K562 (cell line): ENCODE measurements around the gene DENND6B. TPM values are rescaled to one million over a fixed set of nuclear protein-coding genes. Genes with fewer than 3 reads are reported as not detected.

Experiments used
- ATAC-seq: fragments of 200-7000 bp; cut with Tn5 transposase; 3 replicates; pipeline ENCODE4 v1.9.1; 2020; ENCODE audit warnings: moderate library complexity
- BruUV-seq: library from RNA; stranded (reverse); fragments of 400-500 nt; replicated peaks from 2 replicates; lab custom pipeline; 2021; lab: Mats Ljungman, UMichigan
- CTCF ChIA-PET: fragments of 300-600 bp; formaldehyde crosslinking; extraction: SDS; loops from one replicate; lab custom pipeline; 2021; ENCODE audit warnings: low intra/inter-chr PET ratio; lab: Yijun Ruan, JAX
- POLR2A ChIA-PET: fragments of 300-600, 350-650 bp; sonication (Branson Sonifier 250); formaldehyde crosslinking; extraction: SDS; loops from one replicate; lab custom pipeline; 2021; ENCODE audit warnings: antibody characterized with exemption, inconsistent platforms; lab: Yijun Ruan, JAX
- DNase-seq, 4 experiments: peaks; one replicate each; pipeline versions ENCODE4 v3.0.0 to v3.0.0-alpha.2; 2011 to 2018; ENCODE audit warnings: low spot score in 3 of 4, mixed read lengths in 3 of 4; ENCODE audit errors: extremely low read depth in 1 of 4
- FAIRE-seq: peaks from 2 replicates; lab custom pipeline; 2011; peaks lifted over from hg19 to GRCh38; lab: Jason Lieb, UNC
- H2AFZ ChIP-seq: 2 replicates; pipeline ENCODE4 v1.6.0; 2011; ENCODE audit warnings: low read depth, low read length, control low read depth, inconsistent platforms
- H3K27ac ChIP-seq: fragments of 200-600 bp; 3 replicates; pipeline ENCODE4 v1.8.0; 2011; ENCODE audit warnings: low read depth, mild to moderate bottlenecking, control low read depth, inconsistent platforms, low read length, moderate library complexity, mixed read lengths; ENCODE audit errors: extremely low read depth
- H3K27me3 ChIP-seq, 2 experiments: fragments of 300-600 bp in 1 of 2; 2 replicates in 1 of 2; 3 replicates in 1 of 2; pipeline versions ENCODE4 v1.6.0 to v1.8.0; 2011; ENCODE audit warnings: inconsistent platforms in 2 of 2, low read length in 2 of 2, mild to moderate bottlenecking in 1 of 2, mixed read lengths in 1 of 2, moderate library complexity in 1 of 2; ENCODE audit not compliant: control insufficient read depth in 2 of 2, insufficient read depth in 2 of 2
- H3K36me3 ChIP-seq: fragments of 300-600 bp; 3 replicates; pipeline ENCODE4 v1.8.0; 2011; ENCODE audit warnings: mild to moderate bottlenecking, low read length, inconsistent platforms; ENCODE audit not compliant: control insufficient read depth, insufficient read depth
- H3K4me1 ChIP-seq, 2 experiments: fragments of 200-600 bp in 1 of 2; replicated peaks in 1 of 2; 2 replicates in 1 of 2; 3 replicates in 1 of 2; pipeline versions ENCODE4 v1.5.1 to v1.8.0; 2011; ENCODE audit warnings: inconsistent platforms in 2 of 2, low read length in 2 of 2, mild to moderate bottlenecking in 1 of 2, mixed read lengths in 1 of 2, moderate library complexity in 1 of 2; ENCODE audit not compliant: control insufficient read depth in 2 of 2, insufficient read depth in 2 of 2
- H3K4me2 ChIP-seq: 2 replicates; pipeline ENCODE4 v1.6.1; 2011; ENCODE audit warnings: low read length, control low read depth, inconsistent platforms, mixed read lengths; ENCODE audit not compliant: insufficient read depth
- H3K4me3 ChIP-seq: fragments of 200-600 bp; sonication (generic), shearing (Covaris generic); 2 replicates; pipeline ENCODE4 v1.5.1; 2016; ENCODE audit warnings: control low read depth, inconsistent platforms
- H3K79me2 ChIP-seq: fragments of 200-600 bp; 3 replicates; pipeline ENCODE4 v1.8.0; 2011; ENCODE audit warnings: low read length, inconsistent platforms; ENCODE audit not compliant: control insufficient read depth, insufficient read depth
- H3K9ac ChIP-seq, 2 experiments: 2 replicates each; pipeline versions ENCODE4 v1.6.0 to v1.6.1; 2011; ENCODE audit warnings: low read depth in 2 of 2, low read length in 2 of 2, control low read depth in 1 of 2, inconsistent platforms in 1 of 2, mild to moderate bottlenecking in 1 of 2, mixed read lengths in 1 of 2; ENCODE audit not compliant: insufficient read depth in 1 of 2
- H3K9me1 ChIP-seq: one replicate; pipeline ENCODE4 v1.6.0; 2011; ENCODE audit warnings: inconsistent platforms, mild to moderate bottlenecking, low read length, moderate library complexity; ENCODE audit not compliant: control insufficient read depth, insufficient read depth
- H3K9me3 ChIP-seq: replicated peaks from 2 replicates; pipeline ENCODE4 v1.5.1; 2011; ENCODE audit warnings: low read depth, low read length, inconsistent platforms; ENCODE audit not compliant: control insufficient read depth, insufficient read depth
- H4K20me1 ChIP-seq: replicated peaks from 2 replicates; pipeline ENCODE4 v1.6.1; 2011; ENCODE audit warnings: low read length, inconsistent platforms, mixed read lengths; ENCODE audit not compliant: control insufficient read depth, insufficient read depth
- ZBTB33 ChIP-seq: sonication (generic); formaldehyde crosslinking; IDR thresholded peaks from 2 replicates; pipeline ENCODE4 v1.8.1; 2023; ENCODE audit warnings: mild to moderate bottlenecking, missing genetic modification reagents
- ZNF584 ChIP-seq: fragments of 200-800 bp; sonication (Bioruptor generic); IDR thresholded peaks from 2 replicates; pipeline ENCODE4 v1.6.1; 2016; ENCODE audit warnings: low read depth, mild to moderate bottlenecking, missing genetic modification characterization, missing compliant biosample characterization
- WGBS: fragments of 100-300 bp; shearing (Covaris generic); methylation state at CpG from one replicate; pipeline ENCODE4 v1.1.6; 2016; ENCODE audit warnings: low coverage, mixed read lengths; ENCODE audit not compliant: insufficient coverage; ENCODE audit errors: missing lambda C conversion rate; 5-methylcytosine and 5-hydroxymethylcytosine counted together
- in situ Hi-C: fragments of 300-500 bp; cut with MboI; formaldehyde crosslinking; loops from 4 replicates; pipeline ENCODE4 v1.15.0; 2018; ENCODE audit warnings: inconsistent platforms, mixed read lengths
- intact Hi-C: fragments of 100-400 bp; cut with micrococcal nuclease; formaldehyde crosslinking; loops from 2 replicates; pipeline ENCODE4 v1.14.2; 2022
- polyA plus RNA-seq, 8 experiments: library from polyadenylated mRNA; depleted of rRNA in 4 of 8; stranded (reverse) in 5 of 8; unstranded in 3 of 8; fragments of >200 nt; fragmentation: Nextera tagmentation in 2 of 8; fragmentation: Illumina TruSeq in 1 of 8; extraction: Ambion mirVana in 2 of 8; extraction: Trizol in 1 of 8; gene quantifications; 2 replicates each; pipeline versions ENCODE4 v1.2.1 to v1.2.3, GENCODE V29; 2011 to 2014; ENCODE audit warnings: inconsistent platforms in 1 of 8, missing spikeins in 1 of 8
- total RNA-seq, 7 experiments: library from RNA; depleted of rRNA in 6 of 7; stranded (reverse); fragments of >200 nt in 6 of 7; fragmentation: Illumina TruSeq in 2 of 7; extraction: Trizol in 2 of 7; gene quantifications; 2 replicates each; pipeline versions ENCODE4 v1.2.1 to v1.2.3, GENCODE V29; 2011 to 2021; ENCODE audit warnings: low replicate concordance in 1 of 7

DENND6B gene
- total and polyA plus RNA-seq, 9 of the 15 experiments (the other 6 are each of a cell fraction or from before 2014, with no cell fraction given): 0.07 to 3.7 (median 1.5) TPM

GRCh38 chr22:50298937-50299784 lies 27.7 kb downstream of the DENND6B start:
- Histone ChIP-seq H3K9me3 (no peaks in the 10 kb centered on the region), H3K4me2 (no peak overlapping the region), H3K4me3 (no peak overlapping the region), H2AFZ (no peak overlapping the region), H3K4me1 (peaks cover 6 to 71% of the 10 kb centered on the region in 2 experiments; a peak in 3 of 5 replicates), H3K36me3 (no peaks in the 10 kb centered on the region; the same call in 2 of the 3 replicates), H3K79me2 (peaks cover 45% of the 10 kb centered on the region), H3K27ac (no peak overlapping the region), H4K20me1 (no peaks in the 10 kb centered on the region), H3K9ac (no peak overlapping the region), H3K27me3 (no peaks in the 10 kb centered on the region), H3K9me1 (no peaks in the 10 kb centered on the region)
- ChIA-PET POLR2A (interaction anchor here (0.6 kb wide), 1 partner anchor 152 kb away, joined by 4 read pairs; no protein-coding TSS in a partner anchor), CTCF (no interaction called here)
- ATAC-seq (no peak), FAIRE-seq (no peak), DNase-seq (peak in 2 of 4 experiments; percentile 22 to 31)
- 88% methylated on average over 17 of the region's 59 CpGs for whole genome bisulfite sequencing
- peak; percentile 58 for TF ChIP-seq ZBTB33 (CRISPR knock-in tag)
- no peak for TF ChIP-seq ZNF584 (CRISPR knock-in tag)
- intact Hi-C loops (no loop called here), in situ Hi-C loops (no loop called here)
- BruUV-seq: no TSS peak
